NB4 (cell line): ENCODE measurements around the gene PCDH18.

Source experiments
- MYC ChIP-seq: IDR thresholded peaks from 2 replicates; pipeline ENCODE4 v1.6.1; 2011; ENCODE audit warnings: low read depth, low read length
- POLR2A ChIP-seq: IDR thresholded peaks from 2 replicates; pipeline ENCODE4 v1.6.1; 2011; ENCODE audit warnings: mild to moderate bottlenecking; ENCODE audit not compliant: insufficient read length; ENCODE audit errors: extremely low read depth
- TF ChIP-seq, protein P1 (sequence below): IDR thresholded peaks from one replicate; pipeline ENCODE4 v1.5.1; 2012; ENCODE audit warnings: low read depth, low read length

- TF ChIP-seq POLR2A (no peak), MYC (no peak)
- TF ChIP-seq, protein P1, sequence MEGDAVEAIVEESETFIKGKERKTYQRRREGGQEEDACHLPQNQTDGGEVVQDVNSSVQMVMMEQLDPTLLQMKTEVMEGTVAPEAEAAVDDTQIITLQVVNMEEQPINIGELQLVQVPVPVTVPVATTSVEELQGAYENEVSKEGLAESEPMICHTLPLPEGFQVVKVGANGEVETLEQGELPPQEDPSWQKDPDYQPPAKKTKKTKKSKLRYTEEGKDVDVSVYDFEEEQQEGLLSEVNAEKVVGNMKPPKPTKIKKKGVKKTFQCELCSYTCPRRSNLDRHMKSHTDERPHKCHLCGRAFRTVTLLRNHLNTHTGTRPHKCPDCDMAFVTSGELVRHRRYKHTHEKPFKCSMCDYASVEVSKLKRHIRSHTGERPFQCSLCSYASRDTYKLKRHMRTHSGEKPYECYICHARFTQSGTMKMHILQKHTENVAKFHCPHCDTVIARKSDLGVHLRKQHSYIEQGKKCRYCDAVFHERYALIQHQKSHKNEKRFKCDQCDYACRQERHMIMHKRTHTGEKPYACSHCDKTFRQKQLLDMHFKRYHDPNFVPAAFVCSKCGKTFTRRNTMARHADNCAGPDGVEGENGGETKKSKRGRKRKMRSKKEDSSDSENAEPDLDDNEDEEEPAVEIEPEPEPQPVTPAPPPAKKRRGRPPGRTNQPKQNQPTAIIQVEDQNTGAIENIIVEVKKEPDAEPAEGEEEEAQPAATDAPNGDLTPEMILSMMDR, result no peak
These were observed 17.7 kb downstream of the PCDH18 start for GRCh38 chr4:137514406-137515111.
